GM23338 (cell line): Measurements from ENCODE around the gene ARHGEF37. TPM values are rescaled to one million over a fixed set of nuclear protein-coding genes. Genes with fewer than 3 reads are reported as not detected.

Experiments used
- ATAC-seq: fragments of 200-7000 bp; cut with Tn5 transposase; 3 replicates; pipeline ENCODE4 v1.9.1; 2020
- DNase-seq: peaks from one replicate; pipeline ENCODE4 v3.0.0-alpha.2; 2015; ENCODE audit warnings: low spot score
- H2AFZ ChIP-seq: fragments of 200-600 bp; sonication (generic); 2 replicates; pipeline ENCODE4 v1.8.0; 2016; ENCODE audit warnings: antibody characterized with exemption, mild to moderate bottlenecking, moderate library complexity
- H3F3A ChIP-seq: fragments of 200-600 bp; sonication (generic); replicated peaks from 2 replicates; pipeline ENCODE4 v1.8.0; 2017; ENCODE audit warnings: antibody characterized with exemption, mixed run types, low read depth
- H3K27ac ChIP-seq: fragments of 200-600 bp; sonication (generic); 2 replicates; pipeline ENCODE4 v1.6.1; 2016; ENCODE audit warnings: low read depth
- H3K27me3 ChIP-seq: fragments of 200-600 bp; sonication (generic); 2 replicates; pipeline ENCODE4 v1.8.0; 2016; ENCODE audit warnings: mild to moderate bottlenecking, mixed run types, moderate library complexity; ENCODE audit not compliant: insufficient read depth
- H3K36me3 ChIP-seq: fragments of 200-600 bp; sonication (generic); 2 replicates; pipeline ENCODE4 v1.8.0; 2016; ENCODE audit warnings: mild to moderate bottlenecking; ENCODE audit not compliant: insufficient read depth
- H3K4me1 ChIP-seq: fragments of 200-600 bp; sonication (generic); 2 replicates; pipeline ENCODE4 v1.8.0; 2016; ENCODE audit warnings: mild to moderate bottlenecking, moderate library complexity; ENCODE audit not compliant: insufficient read depth
- H3K4me2 ChIP-seq: fragments of 200-600 bp; sonication (generic); 2 replicates; pipeline ENCODE4 v1.7.1; 2017; ENCODE audit warnings: mixed run types
- H3K4me3 ChIP-seq: fragments of 200-600 bp; sonication (generic); 2 replicates; pipeline ENCODE4 v1.6.1; 2016; ENCODE audit warnings: mixed run types
- H3K79me2 ChIP-seq: fragments of 200-600 bp; sonication (generic); replicated peaks from 2 replicates; pipeline ENCODE4 v1.8.0; 2017; ENCODE audit warnings: mild to moderate bottlenecking; ENCODE audit not compliant: insufficient read depth
- H3K9me2 ChIP-seq: fragments of 200-600 bp; sonication (generic); 2 replicates; pipeline ENCODE4 v1.8.0; 2017; ENCODE audit not compliant: insufficient read depth
- H4K20me1 ChIP-seq: fragments of 200-600 bp; sonication (generic); replicated peaks from 2 replicates; pipeline ENCODE4 v1.8.0; 2017; ENCODE audit warnings: mild to moderate bottlenecking; ENCODE audit not compliant: insufficient read depth
- H3K27ac Mint-ChIP-seq: 2 replicates; pipeline ENCODE4 v1.8.0; 2020; ENCODE audit warnings: inconsistent platforms, mild to moderate bottlenecking, moderate library complexity, mixed read lengths
- H3K27me3 Mint-ChIP-seq: 3 replicates; pipeline ENCODE4 v1.8.0; 2022; ENCODE audit warnings: low read depth, mild to moderate bottlenecking, moderate library complexity, mixed read lengths, inconsistent platforms; ENCODE audit not compliant: insufficient read depth, poor library complexity
- H3K36me3 Mint-ChIP-seq: 3 replicates; pipeline ENCODE4 v1.8.0; 2021; ENCODE audit warnings: low read depth, mild to moderate bottlenecking, inconsistent platforms, moderate library complexity, mixed read lengths
- H3K4me1 Mint-ChIP-seq: 3 replicates; pipeline ENCODE4 v1.8.0; 2020; ENCODE audit warnings: mild to moderate bottlenecking, inconsistent platforms, mixed read lengths
- H3K4me3 Mint-ChIP-seq: 3 replicates; pipeline ENCODE4 v1.8.0; 2021; ENCODE audit warnings: moderate library complexity, mild to moderate bottlenecking, inconsistent platforms, mixed read lengths
- H3K9me3 Mint-ChIP-seq: 3 replicates; pipeline ENCODE4 v1.8.0; 2020; ENCODE audit warnings: moderate library complexity, mild to moderate bottlenecking, inconsistent platforms, mixed read lengths
- CREB1 ChIP-seq: fragments of 250-450 bp; sonication (Bioruptor Pico); IDR thresholded peaks from 2 replicates; pipeline ENCODE4 v1.5.0; 2020; ENCODE audit warnings: low read depth, mild to moderate bottlenecking, moderate library complexity
- CTCF ChIP-seq, 2 experiments: fragments of 200-600 bp in 1 of 2; sonication (generic) in 1 of 2; conservative IDR thresholded peaks; 2 replicates each; pipeline versions ENCODE4 v1.5.1 to v1.6.1; 2016 to 2017; ENCODE audit warnings: antibody characterized with exemption in 2 of 2, low read depth in 2 of 2, mild to moderate bottlenecking in 2 of 2, moderate library complexity in 1 of 2
- ETS1 ChIP-seq: IDR thresholded peaks from 2 replicates; pipeline ENCODE4 v1.6.1; 2016; ENCODE audit warnings: antibody characterized with exemption
- EZH2phosphoT487 ChIP-seq: fragments of 200-600 bp; sonication (generic); IDR thresholded peaks from one replicate; pipeline ENCODE4 v1.8.1; 2018; ENCODE audit warnings: antibody characterized with exemption; ENCODE audit not compliant: unreplicated experiment
- JUNB ChIP-seq: IDR thresholded peaks from one replicate; pipeline ENCODE4 v1.6.1; 2016; ENCODE audit warnings: antibody characterized with exemption; ENCODE audit not compliant: unreplicated experiment
- NANOG ChIP-seq: IDR thresholded peaks from 2 replicates; pipeline ENCODE4 v1.6.1; 2016; ENCODE audit warnings: antibody characterized with exemption, borderline replicate concordance
- POLR2AphosphoS5 ChIP-seq: IDR thresholded peaks from 2 replicates; pipeline ENCODE4 v1.6.1; 2016; ENCODE audit warnings: antibody characterized with exemption, low read depth
- REST ChIP-seq: IDR thresholded peaks from one replicate; pipeline ENCODE4 v1.6.1; 2018; ENCODE audit warnings: antibody characterized with exemption; ENCODE audit not compliant: unreplicated experiment
- STAT1 ChIP-seq: IDR thresholded peaks from one replicate; pipeline ENCODE4 v1.6.1; 2016; ENCODE audit warnings: antibody characterized with exemption; ENCODE audit not compliant: unreplicated experiment
- ZNF331 ChIP-seq: fragments of 250-450 bp; sonication (Bioruptor Pico); IDR thresholded peaks from 2 replicates; pipeline ENCODE4 v1.5.0; 2020; ENCODE audit warnings: low read depth, mild to moderate bottlenecking, moderate library complexity
- polyA plus RNA-seq: library from polyadenylated mRNA; unstranded; fragments of >200 nt; fragmentation: Nextera tagmentation; extraction: Ambion mirVana; gene quantifications from 2 replicates; pipeline ENCODE4 v1.2.1, GENCODE V29; 2016
- total RNA-seq: library from RNA; depleted of rRNA; stranded (reverse); fragments of >200 nt; shearing (Covaris generic); gene quantifications from 2 replicates; pipeline ENCODE4 v1.2.3, GENCODE V29; 2014

The ARHGEF37 gene
- total and polyA plus RNA-seq, 2 experiments from 2014 or later: 0.14 to 0.79 TPM

- no peaks in the 10 kb centered on the region for H3K27me3 ChIP-seq
- DNase-seq (no peak), ATAC-seq (no peak)
- no peaks in the 10 kb centered on the region for H3K36me3 ChIP-seq
- H3F3A ChIP-seq: no peaks in the 10 kb centered on the region
- no peaks in the 10 kb centered on the region for H3K9me2 ChIP-seq
- no peak overlapping the region for H3K27ac ChIP-seq
- Mint-ChIP-seq H3K4me1 (peaks cover 7% of the 10 kb centered on the region; the same call in 2 of the 3 replicates), H3K9me3 (no peaks in the 10 kb centered on the region), H3K27ac (no peak overlapping the region), H3K27me3 (peaks cover 6% of the 10 kb centered on the region), H3K4me3 (no peak overlapping the region), H3K36me3 (no peaks in the 10 kb centered on the region)
- H3K4me1 ChIP-seq: no peaks in the 10 kb centered on the region
- no peak overlapping the region for H3K4me2 ChIP-seq
- no peak for TF ChIP-seq ZNF331
- TF ChIP-seq CREB1: no peak
- no peaks in the 10 kb centered on the region for H4K20me1 ChIP-seq
- H2AFZ ChIP-seq: peak overlapping the region; percentile 52
- H3K79me2 ChIP-seq: no peaks in the 10 kb centered on the region
- no peak overlapping the region for H3K4me3 ChIP-seq
Measured at GRCh38 chr5:149617760-149618306, 36.5 kb downstream of the ARHGEF37 start.

GRCh38 chr5:149618581-149619248, 37.4 kb downstream of the ARHGEF37 start:
- Histone ChIP-seq H2AFZ (peak overlapping the region; percentile 94), H3K27ac (no peak overlapping the region), H3K4me3 (no peak overlapping the region), H4K20me1 (no peaks in the 10 kb centered on the region), H3K9me2 (no peaks in the 10 kb centered on the region), H3K4me1 (no peaks in the 10 kb centered on the region), H3F3A (no peaks in the 10 kb centered on the region), H3K4me2 (no peak overlapping the region), H3K79me2 (no peaks in the 10 kb centered on the region), H3K27me3 (no peaks in the 10 kb centered on the region), H3K36me3 (no peaks in the 10 kb centered on the region)
- Mint-ChIP-seq H3K27me3 (peaks cover 6% of the 10 kb centered on the region), H3K4me3 (no peak overlapping the region), H3K36me3 (no peaks in the 10 kb centered on the region), H3K9me3 (no peaks in the 10 kb centered on the region), H3K4me1 (peaks cover 7% of the 10 kb centered on the region; the same call in 2 of the 3 replicates), H3K27ac (no peak overlapping the region)
- ATAC-seq: peak; percentile 94
- TF ChIP-seq JUNB (no peak), POLR2AphosphoS5 (no peak), CTCF (conservative IDR thresholded peaks at IDR 0.05; ENCODE audit: low read depth in 2 of 2) (peak; percentile 83 to 85), ETS1 (no peak), NANOG (no peak), REST (no peak), EZH2phosphoT487 (no peak), STAT1 (no peak)
- DNase-seq: peak; percentile 82
